ENCODE data around the gene TCEANC.
"Not testable (repeated sequence)": the region's sequence is repeated elsewhere in the genome, so short reads cannot be mapped to it uniquely, and the experiment has no call there.

The TCEANC gene, protein sequence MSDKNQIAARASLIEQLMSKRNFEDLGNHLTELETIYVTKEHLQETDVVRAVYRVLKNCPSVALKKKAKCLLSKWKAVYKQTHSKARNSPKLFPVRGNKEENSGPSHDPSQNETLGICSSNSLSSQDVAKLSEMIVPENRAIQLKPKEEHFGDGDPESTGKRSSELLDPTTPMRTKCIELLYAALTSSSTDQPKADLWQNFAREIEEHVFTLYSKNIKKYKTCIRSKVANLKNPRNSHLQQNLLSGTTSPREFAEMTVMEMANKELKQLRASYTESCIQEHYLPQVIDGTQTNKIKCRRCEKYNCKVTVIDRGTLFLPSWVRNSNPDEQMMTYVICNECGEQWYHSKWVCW

GRCh38 chrX:13652850-13653693 is at the start of gene TCEANC:
TSS of gene TCEANC (plus strand) at chrX:13653141. CDS start at chrX:13662509, 9,368 bp downstream.
- DNase-seq, result peak; percentile 88

DNA sequence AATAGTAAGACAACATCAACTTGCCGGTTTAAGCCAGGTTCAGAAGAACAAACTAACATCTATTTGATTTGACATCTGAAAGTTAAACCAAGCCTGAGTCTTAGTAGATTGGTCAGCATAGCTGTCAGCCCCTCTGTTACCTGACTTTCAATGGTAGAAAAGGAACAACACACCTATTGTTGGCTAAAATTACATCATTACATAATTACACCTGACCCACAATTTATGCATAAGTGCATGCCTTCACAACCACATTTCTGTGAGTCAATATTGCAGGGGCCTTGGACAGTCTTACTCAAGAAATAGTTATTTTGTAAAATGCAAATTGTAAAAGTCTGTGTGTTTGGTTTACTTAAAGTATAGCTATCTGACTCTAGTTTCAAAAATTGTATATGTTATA is 47.3 kb upstream of the TCEANC start:
- no peak for DNase-seq

DNA sequence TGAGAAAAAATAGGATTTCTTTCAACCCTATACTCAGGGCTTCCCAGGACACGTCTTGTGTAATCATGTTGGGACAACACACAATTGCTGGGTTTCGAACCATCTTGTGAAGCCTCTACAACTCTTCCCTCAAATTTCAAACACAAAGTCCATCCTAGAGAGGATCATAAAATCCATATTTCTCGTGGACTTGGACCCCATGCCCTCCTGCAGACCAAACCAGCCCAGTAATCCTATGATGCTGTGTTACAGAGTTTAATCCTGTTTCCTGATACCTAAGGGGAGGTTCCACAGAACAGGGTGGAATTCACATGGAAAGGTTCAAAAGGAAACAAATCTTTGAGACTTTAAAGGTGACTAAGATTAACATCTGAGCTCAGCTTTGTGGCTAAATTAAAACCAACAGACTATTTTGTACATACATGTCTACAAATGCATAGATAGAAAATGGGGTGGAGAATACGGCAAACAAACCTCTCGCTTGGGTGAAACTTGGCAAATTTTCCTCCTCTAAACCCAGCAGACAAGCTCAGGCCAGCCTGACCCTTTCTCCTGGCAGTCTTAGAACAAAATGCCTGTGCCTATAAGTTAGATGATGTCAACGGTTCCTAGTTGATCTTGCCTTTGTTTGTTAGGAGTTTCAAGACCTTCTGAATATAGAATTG is 45.5 kb upstream of the TCEANC start:
- no peak for DNase-seq

GRCh38 chrX:13607996-13608365 is 45.0 kb upstream of the TCEANC start:
- no peak for DNase-seq

- no peak for DNase-seq
Observed at GRCh38 chrX:13614154-13614553, 38.8 kb upstream of the TCEANC start.

DNA sequence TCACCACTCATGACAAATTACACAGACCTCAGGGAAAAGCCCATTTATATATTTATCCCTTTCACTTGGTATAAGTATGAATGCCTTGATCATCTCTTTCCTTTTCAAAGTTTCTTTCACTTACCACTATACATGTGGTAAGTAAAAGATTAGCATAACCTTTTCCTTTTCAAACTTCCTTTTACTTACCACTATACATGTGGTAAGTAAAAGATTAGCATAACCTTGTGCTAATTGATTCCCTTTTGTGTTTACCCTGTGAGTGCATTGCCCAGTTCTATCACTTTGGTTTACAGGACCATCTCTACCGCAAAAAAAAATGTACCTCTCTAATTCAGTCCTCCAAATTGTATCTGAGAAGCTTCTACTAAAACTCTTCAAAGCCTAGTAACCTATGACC is 32.7 kb upstream of the TCEANC start:
- DNase-seq, result no peak

DNA sequence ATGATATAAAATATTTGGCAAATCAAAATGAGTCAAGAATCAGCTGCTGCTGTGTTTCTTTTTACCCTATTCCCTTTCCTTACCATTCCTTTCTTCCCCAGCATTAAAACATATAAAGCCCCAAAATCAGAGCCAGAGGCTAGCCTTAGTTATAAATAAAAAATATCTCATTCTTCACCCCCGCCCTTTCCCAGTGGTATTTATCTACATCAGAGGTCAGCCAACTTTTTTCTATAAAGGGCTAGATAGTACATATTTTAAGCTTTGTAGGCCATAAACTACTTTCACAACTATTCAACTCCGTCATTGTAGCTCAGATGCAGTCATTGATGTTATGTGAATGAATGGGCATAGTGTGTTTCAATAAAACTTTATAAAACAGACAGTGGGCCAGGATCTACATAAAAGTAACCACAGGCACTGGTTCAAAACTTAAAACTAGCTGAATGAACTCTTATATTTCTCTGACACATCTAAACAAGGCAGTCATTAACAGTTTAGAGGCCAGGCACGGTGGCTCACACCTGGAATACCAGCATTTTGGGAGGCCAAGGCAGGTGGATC is 30.5 kb upstream of the TCEANC start:
- DNase-seq, result no peak

- DNase-seq, result no peak
Observed at GRCh38 chrX:13627306-13627705, 25.6 kb upstream of the TCEANC start.

- not testable (repeated sequence) for DNase-seq
Observed at GRCh38 chrX:13637224-13637623, 15.7 kb upstream of the TCEANC start.

DNA sequence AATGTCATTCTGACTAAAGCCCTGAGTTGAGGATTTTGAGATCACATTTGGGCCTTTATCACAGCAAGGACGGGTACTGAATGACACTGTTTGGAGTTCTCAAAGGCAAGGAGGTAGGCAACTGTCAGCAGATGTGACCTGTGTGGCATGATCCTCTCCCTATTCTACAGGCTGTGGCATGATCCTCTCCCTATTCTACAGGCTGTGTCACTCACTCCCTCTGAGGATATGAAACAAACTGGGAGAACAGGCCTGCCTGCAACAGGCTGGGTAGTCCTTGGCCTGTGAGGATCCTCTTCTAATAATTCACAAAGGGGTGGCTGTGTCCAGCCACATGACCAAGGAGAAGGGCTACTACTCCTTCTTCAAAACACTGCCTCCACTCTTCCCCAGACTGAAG is 14.9 kb upstream of the TCEANC start:
- no peak for DNase-seq

GRCh38 chrX:13638826-13639225 is 14.1 kb upstream of the TCEANC start:
- DNase-seq, result no peak

- not testable (repeated sequence) for DNase-seq
Observed at GRCh38 chrX:13641684-13642083, 11.3 kb upstream of the TCEANC start.

DNA sequence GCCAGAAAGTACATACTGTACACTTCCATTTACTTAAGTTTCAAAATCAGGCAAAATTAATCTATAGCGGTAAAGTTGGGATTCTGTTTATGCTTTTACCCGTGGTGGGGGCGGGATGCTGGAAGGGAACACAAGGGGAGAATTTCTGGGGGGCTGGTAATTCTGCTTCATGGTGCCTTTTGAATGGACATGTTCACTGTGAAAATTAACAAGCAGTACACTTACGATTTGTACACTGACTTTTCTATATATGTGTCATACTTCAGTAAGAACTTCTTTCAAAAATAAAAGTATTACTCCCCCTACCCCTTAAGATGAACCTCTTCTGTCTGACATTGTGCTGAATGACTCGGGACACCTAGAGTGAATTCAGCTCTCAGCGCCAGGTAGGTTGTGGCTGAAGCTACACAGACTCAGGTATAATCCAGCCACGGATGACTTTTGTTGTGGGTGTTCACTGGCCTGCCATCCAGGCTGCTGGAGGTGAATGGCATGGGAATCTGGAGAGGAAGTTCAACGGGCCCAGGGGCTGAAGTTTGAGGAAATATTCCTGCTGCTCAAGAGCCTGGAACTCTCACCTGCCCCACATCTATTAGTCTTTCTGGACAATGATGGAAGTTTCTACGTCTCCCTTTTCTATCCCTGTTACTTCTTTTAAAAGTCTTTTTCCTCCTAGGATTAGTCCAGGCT is 7.3 kb upstream of the TCEANC start:
- no peak for DNase-seq

- no peak for DNase-seq
Observed at GRCh38 chrX:13646154-13646549, 6.8 kb upstream of the TCEANC start.

DNA sequence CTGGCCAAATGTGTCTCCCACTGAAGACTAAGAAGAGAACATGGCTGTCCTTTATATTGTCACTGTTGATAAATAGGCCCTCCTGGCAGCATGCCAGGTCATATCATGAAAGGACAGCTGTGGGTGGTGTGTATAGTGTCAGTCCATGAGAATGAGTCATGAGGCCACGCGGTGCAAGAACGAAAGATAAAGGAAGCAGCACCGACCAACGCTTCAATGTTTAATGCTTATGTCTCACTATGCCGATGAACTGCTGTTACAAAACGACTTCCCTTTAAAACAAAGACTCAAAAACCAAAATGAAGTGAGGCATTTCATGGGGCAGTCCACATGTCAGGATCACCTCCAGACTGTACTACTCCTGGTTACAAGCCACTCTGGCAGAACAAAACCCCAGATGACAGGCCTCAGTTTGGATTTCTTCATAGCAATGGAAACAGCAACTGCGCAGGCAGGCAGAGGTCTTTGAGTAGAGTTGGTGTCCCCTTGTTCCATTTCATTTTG is 5.2 kb upstream of the TCEANC start:
- DNase-seq, result no peak

DNA sequence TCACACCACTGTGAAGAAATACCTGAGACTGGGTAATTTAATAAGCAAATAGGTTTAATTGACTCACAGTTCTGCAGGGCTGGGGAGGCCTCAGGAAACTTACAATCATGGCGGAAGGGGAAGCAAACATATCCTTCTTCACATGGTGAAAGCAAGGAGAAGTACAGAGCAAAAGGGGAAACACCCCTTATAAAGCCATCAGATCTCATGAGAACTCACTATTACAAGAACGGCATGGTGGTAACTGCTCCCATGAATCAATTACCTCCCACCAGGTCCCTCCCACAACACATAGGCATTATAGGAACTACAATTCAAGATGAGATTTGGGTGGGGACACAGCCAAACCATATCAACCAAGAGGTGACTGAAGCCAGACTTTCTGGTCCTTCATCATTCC is 4.6 kb upstream of the TCEANC start:
- not testable (repeated sequence) for DNase-seq

DNA sequence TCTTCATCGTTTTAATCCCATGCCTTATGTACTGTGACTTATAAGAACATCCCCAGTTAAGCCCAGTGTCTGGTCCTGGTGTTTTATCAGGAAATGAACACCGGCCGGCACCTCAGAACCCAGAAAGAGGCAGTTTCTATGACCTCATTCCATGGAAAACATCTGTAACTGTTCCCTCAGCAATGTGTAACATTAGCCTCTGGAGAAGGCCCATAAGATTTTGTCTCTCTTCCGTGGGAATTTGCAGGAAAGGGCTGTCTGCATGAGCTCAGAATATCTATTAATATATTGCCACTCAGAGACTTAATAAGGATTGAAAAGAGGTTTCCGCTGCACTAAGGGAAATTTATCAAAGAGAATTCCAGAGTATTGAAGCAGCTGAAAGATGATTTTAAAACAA is 3.1 kb upstream of the TCEANC start:
- no peak for DNase-seq

GRCh38 chrX:13650318-13650717 is 2.6 kb upstream of the TCEANC start:
- DNase-seq, result no peak

DNA sequence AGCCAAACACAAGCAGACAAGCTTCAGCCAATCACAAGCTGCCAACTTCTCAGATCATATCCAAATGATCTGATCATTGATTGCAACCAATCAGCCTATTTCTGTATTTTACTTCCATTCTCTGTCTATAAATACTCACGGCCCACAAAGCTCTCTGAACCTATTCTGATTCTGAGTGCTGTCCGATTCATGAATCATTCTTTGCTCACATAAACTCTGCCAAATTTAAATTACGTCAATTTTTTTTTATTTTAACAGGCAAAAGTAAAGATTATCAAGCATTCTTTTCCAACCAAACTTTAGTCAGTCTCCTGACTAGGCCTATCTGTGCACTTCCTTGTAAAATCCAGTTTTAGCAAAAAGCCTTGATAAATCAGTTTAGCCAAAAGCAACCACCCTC is 1.8 kb upstream of the TCEANC start:
- no peak for DNase-seq

- DNase-seq, result no peak
Observed at GRCh38 chrX:13652287-13652793, 601 bp upstream of the TCEANC start.

DNA sequence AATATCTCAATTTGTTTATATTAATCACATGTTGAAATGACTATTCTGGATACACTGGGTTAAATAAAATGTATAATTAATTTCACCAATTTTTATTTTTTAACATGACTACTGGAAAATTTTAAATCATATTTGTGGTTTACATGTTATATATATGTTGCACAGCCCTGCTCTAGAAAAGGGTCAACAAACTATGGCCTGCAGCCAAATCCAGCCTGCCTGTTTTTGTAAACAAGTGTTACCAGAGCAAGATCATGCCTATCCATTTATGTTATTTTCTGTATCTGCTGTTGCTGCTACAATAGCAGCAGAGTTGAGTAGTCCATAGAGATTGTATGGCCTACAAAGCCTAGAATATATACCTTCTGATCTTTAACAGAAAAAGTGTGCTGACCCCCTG is 1.2 kb downstream of the TCEANC start:
- DNase-seq, result no peak

DNA sequence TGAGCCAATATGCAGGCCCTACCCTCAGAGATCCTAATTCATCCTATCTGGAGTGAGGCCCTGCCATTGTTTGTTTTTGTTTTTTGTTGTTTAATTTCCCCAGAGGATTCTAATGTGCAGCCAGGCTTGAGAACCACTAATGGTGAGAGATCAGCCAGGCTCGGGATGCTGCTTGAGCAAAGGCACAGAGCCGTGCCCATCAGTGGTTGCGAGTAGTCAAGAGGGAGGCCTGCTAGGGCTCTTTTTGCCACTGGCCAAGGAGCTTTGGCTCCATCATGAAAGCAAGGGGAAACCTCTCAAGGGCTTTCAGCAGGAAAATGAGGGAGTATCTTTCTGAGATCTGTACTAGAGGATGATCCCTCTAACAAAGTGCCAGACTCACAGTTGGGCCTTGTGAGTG is 2.7 kb downstream of the TCEANC start:
- no peak for DNase-seq

Measured in NCI-H524 treated with DMSO at 0.1 percent for 48 hours (cell line).